Ascending aorta (tissue), 2 donors: ENCODE measurements around the gene SOX9. TPM values are rescaled to one million over a fixed set of nuclear protein-coding genes. Genes with fewer than 3 reads are reported as not detected.

Source experiments
- DNase-seq, 2 donors: peaks; one replicate each; pipeline ENCODE4 v3.0.0-alpha.2; 2019; ENCODE audit warnings: low spot score in 2 of 2
- H3K27ac ChIP-seq, 2 donors: fragments of 200-600 bp; sonication (generic); one replicate each; pipeline ENCODE4 v1.5.1; 2016 to 2017; ENCODE audit warnings: mild to moderate bottlenecking in 1 of 2
- H3K27me3 ChIP-seq: fragments of 200-600 bp; sonication (generic); one replicate; pipeline ENCODE4 v1.5.1; 2017
- H3K36me3 ChIP-seq, 2 donors: fragments of 200-600 bp; sonication (generic); one replicate each; pipeline ENCODE4 v1.5.1; 2016
- H3K4me1 ChIP-seq, 2 donors: fragments of 200-600 bp; sonication (generic); one replicate each; pipeline ENCODE4 v1.5.1; 2016 to 2017; ENCODE audit warnings: mild to moderate bottlenecking in 1 of 2
- H3K4me3 ChIP-seq, 2 donors: fragments of 200-600 bp; sonication (generic); one replicate each; pipeline ENCODE4 v1.5.1; 2016 to 2017; ENCODE audit warnings: mild to moderate bottlenecking in 1 of 2
- H3K9me3 ChIP-seq, 2 donors: fragments of 200-600 bp; sonication (generic); one replicate each; pipeline ENCODE4 v1.5.1; 2016
- CTCF ChIP-seq, 3 experiments: fragments of 200-600 bp in 2 of 3; fragments of 450-650 bp in 1 of 3; sonication (generic) in 2 of 3; IDR thresholded peaks; one replicate each; pipeline ENCODE4 v1.5.1; 2016 to 2019; ENCODE audit warnings: antibody characterized with exemption in 3 of 3, mild to moderate bottlenecking in 1 of 3, moderate library complexity in 1 of 3
- intact Hi-C: fragments of 100-400 bp; cut with DNase I; formaldehyde crosslinking; loops from one replicate; pipeline ENCODE4 v1.15.1; 2023
- total RNA-seq: library from RNA; depleted of rRNA; stranded (reverse); fragments of >200 nt; gene quantifications from one replicate; pipeline ENCODE4 v1.1.0, GENCODE V29; 2016

Gene SOX9
- 2.4 TPM for total RNA-seq

DNA sequence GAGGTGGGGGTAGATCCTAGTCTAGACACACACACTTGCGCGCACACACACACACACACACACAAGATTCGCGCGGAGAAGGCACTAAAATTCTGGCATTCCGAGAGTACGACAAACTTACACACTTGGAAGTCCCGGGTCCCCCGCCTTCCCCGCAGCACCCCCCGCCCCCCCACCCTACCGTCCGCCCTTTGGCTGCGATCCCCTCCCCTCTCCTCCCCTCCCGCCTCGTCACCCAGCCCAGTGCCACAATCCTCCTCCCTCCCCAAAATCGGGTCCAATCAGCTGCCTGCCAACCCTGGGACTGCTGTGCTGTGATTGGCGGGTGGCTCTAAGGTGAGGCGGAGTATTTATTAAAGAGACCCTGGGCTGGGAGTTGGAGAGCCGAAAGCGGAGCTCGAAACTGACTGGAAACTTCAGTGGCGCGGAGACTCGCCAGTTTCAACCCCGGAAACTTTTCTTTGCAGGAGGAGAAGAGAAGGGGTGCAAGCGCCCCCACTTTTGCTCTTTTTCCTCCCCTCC lies at the start of gene SOX9:
Gene SOX9, plus strand, starts transcription at position 379 of the 522 bp plus-strand sequence. CDS start 372 bp downstream, outside the sequence.
- Histone ChIP-seq H3K9me3 (no peaks in the 10 kb centered on the region), H3K27me3 (peaks cover 15% of the 10 kb centered on the region), H3K4me3 (peak within 1 kb of the TSS; percentile 52 to 60), H3K27ac (peak within 1 kb of the TSS in 1 of 2 donors; percentile 36), H3K4me1 (peaks cover 2 to 24% of the 10 kb centered on the region in 2 donors), H3K36me3 (no peaks in the 10 kb centered on the region)
- DNase-seq: peak in 1 of 2 donors; percentile 79
- intact Hi-C loops: no loop called here
- TF ChIP-seq CTCF (IDR thresholded peaks at IDR 0.05): no peak

GRCh38 chr17:72071330-72071729 lies 49.5 kb upstream of the SOX9 start:
- no peak for TF ChIP-seq CTCF (IDR thresholded peaks at IDR 0.05)
- no peak for DNase-seq
- Histone ChIP-seq H3K36me3 (no peaks in the 10 kb centered on the region), H3K4me3 (no peak overlapping the region), H3K9me3 (no peaks in the 10 kb centered on the region), H3K27ac (no peak overlapping the region), H3K4me1 (no peaks in the 10 kb centered on the region), H3K27me3 (no peaks in the 10 kb centered on the region)
- intact Hi-C loops: no loop called here

- Histone ChIP-seq H3K36me3 (no peaks in the 10 kb centered on the region), H3K9me3 (no peaks in the 10 kb centered on the region), H3K27ac (no peak overlapping the region), H3K4me1 (no peaks in the 10 kb centered on the region), H3K4me3 (no peak overlapping the region), H3K27me3 (no peaks in the 10 kb centered on the region)
- no peak for TF ChIP-seq CTCF (IDR thresholded peaks at IDR 0.05)
- intact Hi-C loops: no loop called here
- no peak for DNase-seq
Measured at GRCh38 chr17:72075995-72076677, 44.7 kb upstream of the SOX9 start.

DNA sequence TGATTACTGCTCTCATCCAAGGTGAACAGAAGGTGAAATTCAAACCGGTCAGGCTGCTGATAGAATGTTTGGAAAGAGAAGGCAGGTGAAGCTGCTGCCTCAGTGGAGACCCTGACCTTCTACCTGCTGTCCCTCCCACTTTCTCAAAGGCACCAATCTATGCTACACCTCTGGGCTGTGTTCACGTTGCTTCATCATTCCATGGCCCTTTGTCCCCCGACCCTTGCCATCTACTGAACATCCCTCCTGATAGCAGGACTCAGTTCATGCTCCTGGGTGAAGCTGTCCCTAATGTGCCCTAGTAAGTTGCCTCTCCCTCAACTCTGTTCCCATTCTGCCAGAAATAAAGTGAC lies 44.2 kb upstream of the SOX9 start:
- intact Hi-C loops: no loop called here
- Histone ChIP-seq H3K4me1 (no peaks in the 10 kb centered on the region), H3K27ac (no peak overlapping the region), H3K4me3 (no peak overlapping the region), H3K27me3 (no peaks in the 10 kb centered on the region), H3K36me3 (no peaks in the 10 kb centered on the region), H3K9me3 (no peaks in the 10 kb centered on the region)
- TF ChIP-seq CTCF (IDR thresholded peaks at IDR 0.05): no peak
- DNase-seq: no peak

DNA sequence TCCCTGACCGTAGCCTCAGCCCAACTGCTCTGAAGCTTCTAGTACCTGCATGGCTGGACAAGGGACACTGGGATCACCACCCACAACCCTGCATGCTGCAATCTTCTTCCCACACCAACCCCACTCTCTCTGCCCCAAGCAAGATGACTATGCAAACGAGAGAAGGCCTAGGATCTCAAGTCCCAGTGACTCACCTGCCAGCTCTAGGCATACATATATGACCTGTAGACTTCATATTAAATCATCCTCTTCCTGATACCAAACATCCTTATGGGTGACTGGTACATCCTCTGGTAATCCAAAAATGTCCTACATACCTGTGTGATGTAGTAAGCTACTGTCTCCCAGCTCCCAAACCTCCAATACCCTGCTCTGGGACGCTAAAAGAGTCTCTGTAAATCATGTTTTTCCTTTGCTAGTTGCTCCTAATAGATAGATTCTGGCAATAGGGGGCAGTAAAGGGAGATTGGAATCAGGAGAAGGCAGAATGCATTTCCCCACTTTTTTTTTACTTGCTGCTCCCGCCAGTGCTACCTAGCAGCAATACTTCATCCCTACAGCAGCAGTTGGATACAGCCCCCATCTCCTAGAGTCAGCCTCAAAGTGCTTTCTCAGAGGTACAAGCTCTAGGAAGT lies 43.4 kb upstream of the SOX9 start:
- Histone ChIP-seq H3K36me3 (no peaks in the 10 kb centered on the region), H3K27ac (no peak overlapping the region), H3K4me1 (no peaks in the 10 kb centered on the region), H3K27me3 (no peaks in the 10 kb centered on the region), H3K9me3 (no peaks in the 10 kb centered on the region), H3K4me3 (no peak overlapping the region)
- no peak for TF ChIP-seq CTCF (IDR thresholded peaks at IDR 0.05)
- intact Hi-C loops: no loop called here
- no peak for DNase-seq
